Aorta (tissue), 5 donors: ENCODE measurements around the gene WWOX. TPM values are rescaled to one million over a fixed set of nuclear protein-coding genes. Genes with fewer than 3 reads are reported as not detected.

Experiments
- ATAC-seq: fragments of 200-7000 bp; cut with Tn5 transposase; one replicate; pipeline ENCODE4 v1.9.1; 2022; ENCODE audit warnings: moderate library complexity; ENCODE audit not compliant: low FRiP score
- DNase-seq, 2 donors: peaks; one replicate each; pipeline ENCODE4 v3.0.0-alpha.2; 2020
- H3K27ac ChIP-seq, 2 donors: one replicate each; pipeline ENCODE4 v1.5.1; 2013; ENCODE audit warnings: low read length in 2 of 2, mild to moderate bottlenecking in 2 of 2, moderate library complexity in 2 of 2, control low read depth in 1 of 2, inconsistent platforms in 1 of 2, low read depth in 1 of 2
- H3K27me3 ChIP-seq, 2 donors: one replicate each; pipeline ENCODE4 v1.6.1; 2013; ENCODE audit warnings: control low read depth in 1 of 2, low read length in 1 of 2, mild to moderate bottlenecking in 1 of 2, moderate library complexity in 1 of 2; ENCODE audit not compliant: insufficient read depth in 2 of 2, control insufficient read depth in 1 of 2
- H3K36me3 ChIP-seq, 2 donors: one replicate each; pipeline ENCODE4 v1.6.1; 2013; ENCODE audit warnings: control low read depth in 1 of 2, low read length in 1 of 2, mild to moderate bottlenecking in 1 of 2; ENCODE audit not compliant: insufficient read depth in 2 of 2, control insufficient read depth in 1 of 2
- H3K4me1 ChIP-seq, 2 donors: one replicate each; pipeline ENCODE4 v1.6.1; 2013; ENCODE audit warnings: low read length in 2 of 2, control low read depth in 1 of 2, mild to moderate bottlenecking in 1 of 2, moderate library complexity in 1 of 2; ENCODE audit not compliant: insufficient read depth in 2 of 2, control insufficient read depth in 1 of 2
- H3K4me3 ChIP-seq, 2 donors: one replicate each; pipeline ENCODE4 v1.5.1; 2013; ENCODE audit warnings: low read length in 2 of 2, control low read depth in 1 of 2, mild to moderate bottlenecking in 1 of 2
- H3K9me3 ChIP-seq: one replicate; pipeline ENCODE4 v1.6.1; 2013; ENCODE audit warnings: mild to moderate bottlenecking, low read length; ENCODE audit not compliant: control insufficient read depth
- WGBS, 2 donors: extraction: QIAGEN DNeasy Blood & Tissue Kit; methylation state at CpG; one replicate each; pipeline ENCODE4 v1.1.7; 2013; 5-methylcytosine and 5-hydroxymethylcytosine counted together
- intact Hi-C, 2 donors: fragments of 100-400 bp; cut with DNase I; formaldehyde crosslinking; loops; one replicate each; pipeline versions ENCODE4 v1.14.2 to v1.15.0; 2022
- polyA plus RNA-seq, 2 donors: library from polyadenylated mRNA; stranded (reverse); fragments of 200-250 nt; gene quantifications; one replicate each; pipeline ENCODE4 v1.2.3, GENCODE V29; 2013
- total RNA-seq, 2 donors: library from RNA; stranded (reverse); fragmentation: NEBNext Ultra II Directional; extraction: Animal tissue kit (Norgen Biotek cat#: 25700); gene quantifications; one replicate each; pipeline ENCODE4 v1.2.1, GENCODE V29; 2021
- donor health status: healthy with polysubstance abuse.
- donor health status: Bipolar disorder and iron deficiency.
- donor health status: DM: no; HTN: no; CAD: no.
- donor health status: DM: no; HTN: no; CAD: no.
- donor health status: DM: yes; HTN: yes; CAD: no.

WWOX gene
- total and polyA plus RNA-seq, 4 donors = 11.2 to 30.9 (median 14.6) TPM

DNA sequence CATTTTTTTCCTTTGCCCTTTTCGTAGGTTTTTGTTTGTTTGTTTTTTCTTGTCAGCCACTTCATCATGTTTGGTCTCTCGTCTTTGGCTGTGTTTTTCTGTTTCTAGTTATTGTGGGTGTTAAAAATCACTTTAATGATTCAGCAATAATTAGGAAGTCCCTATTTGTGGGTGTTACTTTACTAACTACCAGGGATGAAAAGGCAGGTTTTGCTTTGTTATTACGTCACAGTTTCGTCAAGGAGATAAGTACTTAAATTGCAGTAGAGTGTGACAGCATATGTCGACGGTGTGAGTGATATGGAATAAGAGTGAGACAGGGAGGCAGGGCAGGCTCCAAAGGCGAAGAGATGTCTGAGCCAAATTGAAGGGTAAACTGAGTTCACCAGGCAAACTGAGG is 479.6 kb downstream of the WWOX start:
- Histone ChIP-seq H3K4me3 (no peak overlapping the region), H3K27ac (no peak overlapping the region), H3K9me3 (no peaks in the 10 kb centered on the region), H3K4me1 (no peaks in the 10 kb centered on the region), H3K27me3 (peaks cover 0 to under 1% of the 10 kb centered on the region in 2 donors), H3K36me3 (no peaks in the 10 kb centered on the region)
- DNase-seq (no peak), ATAC-seq (no peak)
- intact Hi-C loops = no loop called here
- 70 to 78% methylated on average over 7 of the region's 7 CpGs for WGBS, 2 donors

DNA sequence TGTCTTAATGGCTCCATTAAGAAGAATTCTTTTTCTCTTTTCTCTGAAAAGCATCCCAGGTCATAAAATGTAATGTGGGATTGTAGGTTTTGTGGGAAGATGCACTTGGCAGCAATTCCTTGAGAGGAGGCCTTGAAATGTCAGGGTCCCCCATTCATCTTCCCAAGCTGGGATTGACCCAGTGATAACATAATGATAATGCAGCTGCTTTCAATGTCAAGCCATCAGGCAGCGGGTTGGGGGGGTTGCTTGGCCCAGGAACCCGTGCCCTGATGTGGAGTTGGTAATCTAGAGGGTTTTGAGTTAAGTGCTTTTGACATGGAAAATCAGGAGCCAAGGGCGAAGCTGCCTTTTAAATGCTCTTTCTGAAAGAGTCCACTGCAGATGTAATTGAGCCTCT is 484.0 kb downstream of the WWOX start:
- Histone ChIP-seq H3K4me1 (no peaks in the 10 kb centered on the region), H3K27ac (no peak overlapping the region), H3K27me3 (no peaks in the 10 kb centered on the region), H3K36me3 (no peaks in the 10 kb centered on the region), H3K9me3 (no peaks in the 10 kb centered on the region), H3K4me3 (no peak overlapping the region)
- WGBS, 2 donors = 93 to 96% methylated on average over 3 of the region's 3 CpGs
- no peak for DNase-seq
- intact Hi-C loops = no loop called here
- ATAC-seq = no peak

DNA sequence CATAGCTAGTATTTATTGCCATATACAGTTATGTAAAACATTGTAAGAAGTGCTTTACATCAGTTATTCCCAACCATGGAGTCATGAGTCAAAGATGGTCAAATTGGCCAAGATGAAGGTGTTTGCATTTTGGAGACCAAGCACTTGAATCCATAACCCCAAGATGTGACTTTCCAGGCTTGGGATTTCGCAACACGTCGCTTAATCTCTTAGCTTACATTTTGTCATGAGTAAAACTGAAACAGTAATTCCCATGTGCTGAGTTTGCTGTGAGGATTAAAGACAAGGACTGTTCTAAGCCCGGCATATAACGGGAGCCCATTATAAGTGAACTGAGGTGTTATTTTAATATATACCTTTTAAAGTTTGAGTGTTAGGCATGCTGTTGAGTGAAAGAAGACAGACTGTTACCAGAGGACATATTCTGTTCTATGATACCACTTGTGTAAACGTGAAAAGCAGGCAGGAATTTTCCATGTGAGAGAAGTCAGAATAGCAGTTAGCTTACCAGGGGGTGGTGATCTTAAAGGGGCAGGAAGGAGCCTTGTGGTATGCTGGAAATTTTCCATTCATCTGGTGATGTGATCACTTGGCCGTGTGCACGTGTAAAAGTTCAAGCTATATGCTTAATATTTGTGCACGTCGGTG is 484.9 kb downstream of the WWOX start:
- no peaks in the 10 kb centered on the region for H3K27me3 ChIP-seq
- ATAC-seq (no peak), DNase-seq (no peak)
- H3K9me3 ChIP-seq = no peaks in the 10 kb centered on the region
- WGBS, 2 donors = 81 to 88% methylated on average over 10 of the region's 10 CpGs
- H3K27ac ChIP-seq = no peak overlapping the region
- intact Hi-C loops = no loop called here
- H3K4me1 ChIP-seq = no peaks in the 10 kb centered on the region
- H3K36me3 ChIP-seq = no peaks in the 10 kb centered on the region
- H3K4me3 ChIP-seq = no peak overlapping the region

DNA sequence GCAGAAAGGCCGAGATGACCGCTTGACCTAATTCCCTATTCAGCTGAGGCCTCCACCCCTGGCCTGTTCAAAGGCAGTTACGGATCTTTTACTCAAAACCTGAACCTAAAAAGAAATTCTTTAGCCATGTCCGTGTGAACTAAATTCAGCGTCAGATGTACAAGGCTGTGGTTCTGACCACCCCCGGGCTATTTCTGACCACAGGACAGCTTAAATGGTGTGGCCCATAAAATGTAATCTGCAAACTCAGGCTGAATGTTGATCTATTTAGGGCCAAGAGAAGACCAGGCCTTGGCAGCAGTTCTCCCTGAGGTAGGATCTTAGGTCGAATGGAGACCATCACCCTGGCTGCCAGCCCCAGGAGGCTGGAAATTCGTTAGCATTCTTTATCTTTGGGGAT is 485.5 kb downstream of the WWOX start:
- no peaks in the 10 kb centered on the region for H3K9me3 ChIP-seq
- H3K27me3 ChIP-seq = no peaks in the 10 kb centered on the region
- intact Hi-C loops = no loop called here
- no peaks in the 10 kb centered on the region for H3K36me3 ChIP-seq
- H3K4me1 ChIP-seq = no peaks in the 10 kb centered on the region
- ATAC-seq (no peak), DNase-seq (no peak)
- H3K27ac ChIP-seq = no peak overlapping the region
- no peak overlapping the region for H3K4me3 ChIP-seq
- WGBS, 2 donors = 94 to 95% methylated on average over 8 of the region's 8 CpGs

DNA sequence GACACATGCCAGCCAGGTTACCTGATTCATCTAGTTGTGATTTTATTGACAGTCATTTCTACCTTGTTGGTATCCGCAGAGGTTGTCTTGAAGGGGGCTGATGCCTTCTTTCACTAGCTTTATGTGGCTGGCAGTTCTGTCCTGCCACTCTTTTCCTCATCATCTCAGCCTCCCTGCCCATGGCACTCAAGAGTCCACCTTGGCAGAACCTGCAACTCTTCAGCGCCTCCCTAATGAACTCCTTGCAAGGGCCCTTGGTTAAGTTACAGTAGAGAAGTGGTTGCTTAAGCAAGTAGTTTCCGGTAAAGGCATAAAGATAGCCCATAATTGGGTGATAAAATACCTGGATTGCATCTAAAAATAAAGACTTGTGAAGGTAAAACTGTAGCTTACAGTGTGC is 489.9 kb downstream of the WWOX start:
- Histone ChIP-seq H3K36me3 (no peaks in the 10 kb centered on the region), H3K4me3 (no peak overlapping the region), H3K4me1 (no peaks in the 10 kb centered on the region), H3K27ac (no peak overlapping the region), H3K9me3 (no peaks in the 10 kb centered on the region), H3K27me3 (no peaks in the 10 kb centered on the region)
- intact Hi-C loops = no loop called here
- no peak for ATAC-seq
- DNase-seq = no peak
- 98 to 100% methylated on average over 3 of the region's 3 CpGs for WGBS, 2 donors

DNA sequence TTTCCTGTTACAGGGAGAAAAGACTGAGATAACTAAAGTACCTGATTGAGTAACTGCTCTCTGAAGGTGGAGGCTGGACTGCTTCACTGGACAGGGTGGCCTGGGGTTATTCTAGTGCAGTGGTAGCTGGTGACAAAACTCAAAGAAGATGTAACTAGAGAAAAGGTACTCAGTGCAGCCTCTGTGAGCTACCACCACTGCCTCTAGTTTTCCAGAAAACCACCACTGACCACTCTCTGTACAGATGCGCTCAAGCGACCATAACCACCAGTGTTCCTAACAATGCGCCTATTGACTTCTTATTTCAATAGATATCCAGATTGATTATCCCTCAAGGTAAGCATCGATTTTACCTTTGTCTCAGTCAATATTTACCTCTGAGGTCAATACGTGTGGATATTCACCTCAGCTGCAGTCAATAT is 492.2 kb downstream of the WWOX start:
- intact Hi-C loops = no loop called here
- no peak for ATAC-seq

DNA sequence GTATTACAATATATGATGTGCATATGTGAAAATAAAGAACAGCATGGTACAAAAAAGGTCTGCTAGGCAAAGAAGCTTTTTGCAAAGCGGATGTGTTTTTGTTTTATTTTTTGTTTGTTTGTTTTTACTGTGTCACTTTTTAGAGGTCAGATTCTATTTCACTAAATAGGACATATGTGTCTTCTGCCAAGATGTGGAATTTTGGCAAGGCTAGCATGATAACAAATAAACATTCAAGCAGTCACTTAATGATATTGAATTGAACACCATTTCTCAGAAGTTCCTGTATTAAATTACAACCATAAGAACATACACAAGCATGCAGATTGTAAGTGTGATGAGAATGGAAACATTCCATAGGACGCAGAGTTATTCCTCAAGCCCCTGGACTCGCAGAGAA is 492.7 kb downstream of the WWOX start:
- ATAC-seq = no peak
- H3K4me1 ChIP-seq = no peaks in the 10 kb centered on the region
- intact Hi-C loops = no loop called here
- H3K4me3 ChIP-seq = no peak overlapping the region
- no peaks in the 10 kb centered on the region for H3K9me3 ChIP-seq
- no peaks in the 10 kb centered on the region for H3K36me3 ChIP-seq
- H3K27ac ChIP-seq = no peak overlapping the region
- no peak for DNase-seq
- WGBS, 2 donors = 92 to 95% methylated on average over 3 of the region's 3 CpGs
- no peaks in the 10 kb centered on the region for H3K27me3 ChIP-seq

More for the DNA sequence above, 492.2 kb downstream of the WWOX start:
- no peaks in the 10 kb centered on the region for H3K9me3 ChIP-seq
- H3K4me3 ChIP-seq = no peak overlapping the region
- H3K27ac ChIP-seq = no peak overlapping the region
- no peaks in the 10 kb centered on the region for H3K27me3 ChIP-seq
- DNase-seq = no peak
- 94 to 95% methylated on average over 5 of the region's 5 CpGs for WGBS, 2 donors
- H3K4me1 ChIP-seq = no peaks in the 10 kb centered on the region
- H3K36me3 ChIP-seq = no peaks in the 10 kb centered on the region

DNA sequence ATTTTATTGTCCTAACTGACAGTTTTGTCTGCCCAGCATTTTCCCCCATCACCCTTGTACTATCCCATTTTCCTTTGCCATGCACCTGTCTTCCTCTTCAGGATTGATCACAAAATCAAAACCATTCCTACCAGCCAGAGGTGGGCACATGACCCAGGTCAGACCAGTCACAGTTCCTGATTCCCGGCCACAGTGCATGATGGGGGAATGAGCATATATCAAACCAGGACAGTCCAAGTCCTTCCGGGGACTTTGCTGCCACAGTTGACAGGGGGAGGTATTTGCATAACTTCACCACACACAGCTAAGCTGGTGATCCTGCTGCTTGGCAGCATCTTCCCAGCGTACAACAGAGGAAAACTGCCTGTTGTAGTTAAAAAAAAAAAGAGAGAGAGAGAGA is 493.9 kb downstream of the WWOX start:
- 75 to 81% methylated on average over 3 of the region's 3 CpGs for WGBS, 2 donors
- Histone ChIP-seq H3K4me1 (no peaks in the 10 kb centered on the region), H3K9me3 (no peaks in the 10 kb centered on the region), H3K36me3 (no peaks in the 10 kb centered on the region), H3K4me3 (no peak overlapping the region), H3K27ac (no peak overlapping the region), H3K27me3 (no peaks in the 10 kb centered on the region)
- ATAC-seq (no peak), DNase-seq (no peak)
- intact Hi-C loops = no loop called here

DNA sequence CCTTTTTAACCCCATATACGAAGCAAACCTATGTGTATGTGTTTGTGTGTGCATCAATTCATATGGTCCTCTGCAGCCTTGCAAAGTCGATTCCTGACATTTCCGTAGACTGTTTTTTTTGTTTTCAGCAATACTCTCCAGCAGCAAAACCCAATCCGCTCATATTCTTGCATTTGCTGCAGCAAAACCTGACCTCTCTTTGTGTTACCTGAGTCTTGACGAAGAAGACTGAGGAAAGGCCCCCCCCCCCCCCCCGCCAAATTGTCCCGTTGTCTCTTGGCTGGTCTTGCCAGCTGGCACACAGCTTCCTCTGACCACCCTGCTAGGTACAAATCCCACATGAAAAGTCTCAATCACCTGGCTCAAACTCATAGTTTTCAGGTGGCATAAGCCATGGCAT is 494.7 kb downstream of the WWOX start:
- Histone ChIP-seq H3K27me3 (no peaks in the 10 kb centered on the region), H3K4me3 (no peak overlapping the region), H3K9me3 (no peaks in the 10 kb centered on the region), H3K4me1 (no peaks in the 10 kb centered on the region), H3K36me3 (no peaks in the 10 kb centered on the region), H3K27ac (no peak overlapping the region)
- no peak for ATAC-seq
- intact Hi-C loops = no loop called here
- 75 to 81% methylated on average over 6 to 7 of the region's 7 CpGs for WGBS, 2 donors
- no peak for DNase-seq
